Panc1 (cell line): Measurements from ENCODE around the gene CLEC4G. TPM values are rescaled to one million over a fixed set of nuclear protein-coding genes. Genes with fewer than 3 reads are reported as not detected.
"Not testable (repeated sequence)": the region's sequence is repeated elsewhere in the genome, so short reads cannot be mapped to it uniquely, and the experiment has no call there.

ENCODE experiments used
- ATAC-seq: fragments of 200-7000 bp; cut with Tn5 transposase; 2 replicates; pipeline ENCODE4 v1.9.1; 2020; ENCODE audit warnings: mild to moderate bottlenecking, moderate library complexity
- BruUV-seq: library from RNA; stranded (reverse); fragments of 400-500 nt; replicated peaks from 2 replicates; lab custom pipeline; 2021; lab: Mats Ljungman, UMichigan
- CTCF ChIA-PET: fragments of 300-600 bp; sonication (Branson Sonifier 250); formaldehyde crosslinking; loops from one replicate; lab custom pipeline; 2022; ENCODE audit warnings: antibody characterized with exemption; lab: Charles Lee
- POLR2A ChIA-PET: fragments of 300-600 bp; sonication (Branson Sonifier 250); formaldehyde crosslinking; loops from one replicate; lab custom pipeline; 2022; ENCODE audit warnings: antibody characterized with exemption; lab: Charles Lee
- DNase-seq: peaks from one replicate; pipeline ENCODE4 v3.0.0-alpha.2; 2010; ENCODE audit warnings: low read depth, low spot score
- H3K27ac ChIP-seq: 2 replicates; pipeline ENCODE4 v1.5.1; 2011; ENCODE audit warnings: mild to moderate bottlenecking, low read length, inconsistent platforms
- H3K27me3 ChIP-seq: fragments of 200-500 bp; sonication (Bioruptor generic); 2 replicates; pipeline ENCODE4 v1.6.0; 2014; ENCODE audit warnings: low read length, inconsistent platforms; ENCODE audit not compliant: control insufficient read depth, insufficient read depth
- H3K36me3 ChIP-seq: fragments of 200-500 bp; sonication (Bioruptor generic); 2 replicates; pipeline ENCODE4 v1.5.1; 2014; ENCODE audit warnings: inconsistent platforms, mild to moderate bottlenecking, low read length, moderate library complexity; ENCODE audit not compliant: control insufficient read depth, insufficient read depth
- H3K4me1 ChIP-seq: 2 replicates; pipeline ENCODE4 v1.5.1; 2011; ENCODE audit warnings: inconsistent platforms, mild to moderate bottlenecking, low read length, moderate library complexity; ENCODE audit not compliant: control insufficient read depth, insufficient read depth
- H3K4me3 ChIP-seq, 2 experiments: 2 replicates each; pipeline ENCODE4 v1.5.1; 2011 to 2012; ENCODE audit warnings: low read depth in 2 of 2, low read length in 2 of 2, mild to moderate bottlenecking in 2 of 2, inconsistent platforms in 1 of 2, moderate library complexity in 1 of 2
- H3K9me3 ChIP-seq: fragments of 200-500 bp; sonication (Bioruptor generic); 2 replicates; pipeline ENCODE4 v1.5.1; 2014; ENCODE audit warnings: low read depth, mild to moderate bottlenecking, inconsistent platforms, low read length, moderate library complexity; ENCODE audit not compliant: control insufficient read depth, insufficient read depth
- CTCF ChIP-seq: fragments of 450-650 bp; IDR thresholded peaks from 2 replicates; pipeline ENCODE4 v1.5.1; 2017; ENCODE audit warnings: mild to moderate bottlenecking
- POLR2AphosphoS5 ChIP-seq: IDR thresholded peaks from 2 replicates; pipeline ENCODE4 v1.6.1; 2012; ENCODE audit warnings: mild to moderate bottlenecking, low read depth, low read length, moderate library complexity
- SIN3A ChIP-seq: IDR thresholded peaks from 2 replicates; pipeline ENCODE4 v1.6.1; 2012; ENCODE audit warnings: low read depth, mild to moderate bottlenecking, low read length, moderate library complexity, borderline replicate concordance; ENCODE audit not compliant: insufficient read depth
- TCF7L2 ChIP-seq: IDR thresholded peaks from 2 replicates; pipeline ENCODE4 v1.6.1; 2011; ENCODE audit warnings: mild to moderate bottlenecking, low read depth, low read length, inconsistent platforms
- in situ Hi-C: cut with HindIII; loops from 2 replicates; pipeline ENCODE4 v1.10.0; 2016; ENCODE audit warnings: low sequenced_read_pairs, low pct_unique_long_range_greater_than_20kb
- intact Hi-C: fragments of 100-400 bp; cut with micrococcal nuclease; formaldehyde crosslinking; loops from one replicate; pipeline ENCODE4 v1.10.0; 2022; ENCODE audit not compliant: unreplicated experiment
- total RNA-seq: library from RNA; stranded (reverse); gene quantifications from one replicate; pipeline ENCODE4 v1.2.1, GENCODE V29; 2021; ENCODE audit not compliant: unreplicated experiment
- TF ChIP-seq, protein P1 (sequence below), 2 experiments: IDR thresholded peaks; 2 replicates each; pipeline ENCODE4 v1.6.1; 2011 to 2012; ENCODE audit warnings: low read depth in 2 of 2, control low read depth in 1 of 2, low read length in 1 of 2, mild to moderate bottlenecking in 1 of 2, moderate library complexity in 1 of 2; ENCODE audit not compliant: insufficient read depth in 1 of 2

Gene CLEC4G
- total RNA-seq, 1 experiment from 2014 or later, result not detected

DNA sequence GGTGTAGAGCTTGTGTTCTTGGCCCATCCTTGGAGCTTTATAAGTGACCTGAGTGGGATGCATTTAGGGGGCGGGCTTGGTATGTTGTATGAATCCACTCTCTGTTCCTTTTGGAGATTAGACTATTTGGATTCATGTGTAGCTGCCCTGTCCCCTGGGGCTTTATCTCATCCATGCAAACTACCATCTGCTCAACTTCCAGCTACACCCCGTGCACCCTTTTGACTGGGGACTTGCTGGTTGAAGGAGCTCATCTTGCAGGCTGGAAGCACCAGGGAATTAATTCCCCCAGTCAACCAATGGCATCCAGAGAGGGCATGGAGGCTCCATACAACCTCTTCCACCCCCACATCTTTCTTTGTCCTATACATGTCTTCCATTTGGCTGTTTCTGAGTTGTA lies 37.3 kb upstream of the CLEC4G start:
- ChIA-PET CTCF (no interaction called here), POLR2A (no interaction called here)
- no peak overlapping the region for H3K27ac ChIP-seq
- DNase-seq (no peak), ATAC-seq (no peak)
- in situ Hi-C loops (no loop called here), intact Hi-C loops (no loop called here)
- no peaks in the 10 kb centered on the region for H3K27me3 ChIP-seq
- H3K4me3 ChIP-seq, result no peak overlapping the region
- H3K9me3 ChIP-seq, result no peaks in the 10 kb centered on the region
- H3K36me3 ChIP-seq, result no peaks in the 10 kb centered on the region
- TF ChIP-seq POLR2AphosphoS5 (no peak), CTCF (no peak)
- no peaks in the 10 kb centered on the region; the same call in 1 of the 2 replicates for H3K4me1 ChIP-seq
- no TSS peak for BruUV-seq

- Histone ChIP-seq H3K36me3 (no peaks in the 10 kb centered on the region), H3K4me3 (no peak overlapping the region), H3K27me3 (no peaks in the 10 kb centered on the region), H3K4me1 (no peaks in the 10 kb centered on the region; the same call in 1 of the 2 replicates), H3K9me3 (no peaks in the 10 kb centered on the region), H3K27ac (no peak overlapping the region)
- no peak for TF ChIP-seq SIN3A
- POLR2A ChIA-PET, result no interaction called here
- in situ Hi-C loops (no loop called here), intact Hi-C loops (no loop called here)
- no peak for DNase-seq
- ATAC-seq, result no peak
- no TSS peak for BruUV-seq
- CTCF ChIA-PET, result interaction anchor here (0.6 kb wide), 1 partner anchor 665 kb away, joined by 5 read pairs; no protein-coding TSS in a partner anchor
These were observed 35.6 kb upstream of the CLEC4G start for GRCh38 chr19:7767487-7767886.

GRCh38 chr19:7766535-7766934 lies 34.6 kb upstream of the CLEC4G start:
- TF ChIP-seq TCF7L2, result no peak
- TF ChIP-seq CTCF, result no peak
- no peak for TF ChIP-seq POLR2AphosphoS5
- TF ChIP-seq SIN3A, result no peak
- TF ChIP-seq, protein P1, sequence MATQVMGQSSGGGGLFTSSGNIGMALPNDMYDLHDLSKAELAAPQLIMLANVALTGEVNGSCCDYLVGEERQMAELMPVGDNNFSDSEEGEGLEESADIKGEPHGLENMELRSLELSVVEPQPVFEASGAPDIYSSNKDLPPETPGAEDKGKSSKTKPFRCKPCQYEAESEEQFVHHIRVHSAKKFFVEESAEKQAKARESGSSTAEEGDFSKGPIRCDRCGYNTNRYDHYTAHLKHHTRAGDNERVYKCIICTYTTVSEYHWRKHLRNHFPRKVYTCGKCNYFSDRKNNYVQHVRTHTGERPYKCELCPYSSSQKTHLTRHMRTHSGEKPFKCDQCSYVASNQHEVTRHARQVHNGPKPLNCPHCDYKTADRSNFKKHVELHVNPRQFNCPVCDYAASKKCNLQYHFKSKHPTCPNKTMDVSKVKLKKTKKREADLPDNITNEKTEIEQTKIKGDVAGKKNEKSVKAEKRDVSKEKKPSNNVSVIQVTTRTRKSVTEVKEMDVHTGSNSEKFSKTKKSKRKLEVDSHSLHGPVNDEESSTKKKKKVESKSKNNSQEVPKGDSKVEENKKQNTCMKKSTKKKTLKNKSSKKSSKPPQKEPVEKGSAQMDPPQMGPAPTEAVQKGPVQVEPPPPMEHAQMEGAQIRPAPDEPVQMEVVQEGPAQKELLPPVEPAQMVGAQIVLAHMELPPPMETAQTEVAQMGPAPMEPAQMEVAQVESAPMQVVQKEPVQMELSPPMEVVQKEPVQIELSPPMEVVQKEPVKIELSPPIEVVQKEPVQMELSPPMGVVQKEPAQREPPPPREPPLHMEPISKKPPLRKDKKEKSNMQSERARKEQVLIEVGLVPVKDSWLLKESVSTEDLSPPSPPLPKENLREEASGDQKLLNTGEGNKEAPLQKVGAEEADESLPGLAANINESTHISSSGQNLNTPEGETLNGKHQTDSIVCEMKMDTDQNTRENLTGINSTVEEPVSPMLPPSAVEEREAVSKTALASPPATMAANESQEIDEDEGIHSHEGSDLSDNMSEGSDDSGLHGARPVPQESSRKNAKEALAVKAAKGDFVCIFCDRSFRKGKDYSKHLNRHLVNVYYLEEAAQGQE (IDR thresholded peaks at IDR 0.05; ENCODE audit: insufficient read depth in 1 of 2, low read depth in 2 of 2, low read length in 1 of 2), result no peak
- no peak for DNase-seq
- ChIA-PET POLR2A (no interaction called here), CTCF (no interaction called here)
- intact Hi-C loops, result no loop called here
- BruUV-seq, result no TSS peak
- in situ Hi-C loops, result no loop called here
- H3K4me1 ChIP-seq, result no peaks in the 10 kb centered on the region
- ATAC-seq, result no peak
- no peaks in the 10 kb centered on the region for H3K36me3 ChIP-seq
- no peaks in the 10 kb centered on the region for H3K27me3 ChIP-seq
- no peaks in the 10 kb centered on the region for H3K9me3 ChIP-seq
- no peak overlapping the region for H3K27ac ChIP-seq
- H3K4me3 ChIP-seq, result no peak overlapping the region

GRCh38 chr19:7765043-7765442 lies 33.1 kb upstream of the CLEC4G start:
- H3K9me3 ChIP-seq, H3K36me3 ChIP-seq, H3K27ac ChIP-seq, H3K4me1 ChIP-seq, ATAC-seq, DNase-seq, H3K4me3 ChIP-seq, BruUV-seq, CTCF ChIA-PET, H3K27me3 ChIP-seq, intact Hi-C loops, POLR2A ChIA-PET, in situ Hi-C loops: not testable (repeated sequence)

- H3K27ac ChIP-seq, DNase-seq, BruUV-seq, ATAC-seq, H3K4me3 ChIP-seq, H3K4me1 ChIP-seq, H3K27me3 ChIP-seq, CTCF ChIA-PET, H3K9me3 ChIP-seq, POLR2A ChIA-PET, in situ Hi-C loops, H3K36me3 ChIP-seq, intact Hi-C loops: not testable (repeated sequence)
These were observed 32.2 kb upstream of the CLEC4G start for GRCh38 chr19:7764157-7764556.
